HG02798 (cell line): ENCODE measurements around the gene SFMBT2.
"Not testable (repeated sequence)": the region's sequence is repeated elsewhere in the genome, so short reads cannot be mapped to it uniquely, and the experiment has no call there.

Experiments
- ATAC-seq: cut with Tn5 transposase; IDR thresholded peaks from one replicate; pipeline ENCODE4 v1.9.1; 2021; ENCODE audit warnings: mild to moderate bottlenecking; ENCODE audit not compliant: unreplicated experiment, poor library complexity

Gene SFMBT2

DNA sequence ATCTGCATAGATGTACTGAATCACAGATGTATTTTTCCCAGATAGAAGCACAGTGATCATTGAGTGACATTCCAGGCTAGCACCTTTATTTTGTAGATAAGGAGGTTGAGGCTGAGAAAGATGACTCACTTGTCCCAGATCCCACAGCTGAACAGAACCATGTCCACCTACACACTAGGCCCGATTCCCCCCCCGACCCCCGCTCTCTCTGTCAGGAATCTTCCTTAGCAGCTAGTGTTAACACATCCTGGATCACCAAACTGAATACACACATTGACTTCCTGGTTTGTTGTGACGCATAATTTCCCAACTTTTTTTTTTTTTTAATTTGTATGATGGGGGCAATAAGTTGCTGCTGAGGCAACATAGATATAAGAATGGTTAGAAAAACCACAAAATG, 5.2 kb downstream of the SFMBT2 start:
- ATAC-seq: no peak

- no peak for ATAC-seq
Measured at GRCh38 chr10:7403620-7404019, 7.2 kb downstream of the SFMBT2 start.

GRCh38 chr10:7401782-7402181, 9.1 kb downstream of the SFMBT2 start:
- ATAC-seq: no peak

GRCh38 chr10:7401156-7401555, 9.7 kb downstream of the SFMBT2 start:
- no peak for ATAC-seq

- ATAC-seq: no peak
Measured at GRCh38 chr10:7400068-7400715, 10.6 kb downstream of the SFMBT2 start.

GRCh38 chr10:7399533-7399932, 11.3 kb downstream of the SFMBT2 start:
- no peak for ATAC-seq

DNA sequence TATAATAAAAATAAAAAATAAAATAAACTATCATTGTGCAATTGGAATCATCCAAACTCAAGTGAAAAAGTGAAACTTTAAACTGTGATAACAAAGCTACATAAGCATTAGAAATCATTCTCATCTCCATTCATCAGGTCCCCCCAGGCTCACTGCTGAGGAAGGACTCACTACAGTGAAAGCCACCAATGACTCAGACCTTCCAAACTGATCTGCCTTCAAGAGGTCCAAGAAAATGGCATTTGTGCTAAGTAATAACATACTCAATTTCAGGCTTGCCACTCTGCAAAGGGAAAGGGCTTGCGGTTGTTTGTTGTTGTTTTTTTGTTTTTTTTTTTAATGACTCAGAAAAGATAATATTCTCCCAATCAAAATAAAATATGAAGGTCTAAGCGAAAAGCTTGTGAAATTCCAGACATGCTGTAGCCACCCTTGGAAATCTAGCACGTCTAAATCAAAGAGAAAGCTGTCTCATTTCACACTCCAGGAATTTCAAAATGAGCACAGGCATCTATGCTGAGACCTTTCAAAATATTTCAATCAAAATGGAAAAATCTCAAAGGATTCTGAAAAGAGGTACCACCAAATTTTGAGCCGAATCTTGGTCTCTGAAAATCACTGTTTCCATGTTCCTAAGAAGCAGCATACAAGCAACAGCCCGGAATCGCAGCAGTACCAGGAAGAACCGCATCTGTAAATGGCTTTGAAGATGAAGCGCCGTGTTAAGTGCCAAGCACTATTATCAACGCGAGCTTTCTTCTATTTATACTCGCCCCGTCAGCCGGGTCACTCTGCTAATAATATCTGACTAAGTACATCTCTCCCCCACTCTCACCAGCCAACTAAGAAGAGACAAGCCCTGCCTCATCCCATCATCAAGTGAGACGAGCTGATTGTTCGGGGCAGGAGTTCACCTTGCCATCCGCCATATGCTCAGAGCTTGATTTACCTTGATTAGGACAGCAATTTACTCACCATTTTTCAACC, 13.5 kb downstream of the SFMBT2 start:
- ATAC-seq: no peak

DNA sequence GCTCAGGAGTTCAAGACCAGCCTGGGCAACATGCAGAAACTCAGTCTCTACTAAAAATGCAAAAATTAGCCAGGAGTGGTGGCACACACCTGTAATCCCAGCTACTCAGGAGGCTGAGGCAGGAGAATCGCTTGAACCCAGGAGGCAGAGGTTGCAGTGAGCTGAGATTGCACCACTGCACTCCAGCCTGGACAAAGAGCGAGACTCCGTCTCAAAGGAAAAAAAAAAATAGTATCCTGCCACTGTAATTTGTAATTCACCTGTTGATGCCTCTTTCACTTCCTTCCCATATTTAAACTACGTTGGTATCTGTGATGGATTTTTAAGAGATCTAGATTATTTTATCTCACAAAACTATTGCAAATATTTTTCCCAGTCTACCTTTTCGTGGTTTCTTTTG, 18.5 kb downstream of the SFMBT2 start:
- not testable (repeated sequence) for ATAC-seq

DNA sequence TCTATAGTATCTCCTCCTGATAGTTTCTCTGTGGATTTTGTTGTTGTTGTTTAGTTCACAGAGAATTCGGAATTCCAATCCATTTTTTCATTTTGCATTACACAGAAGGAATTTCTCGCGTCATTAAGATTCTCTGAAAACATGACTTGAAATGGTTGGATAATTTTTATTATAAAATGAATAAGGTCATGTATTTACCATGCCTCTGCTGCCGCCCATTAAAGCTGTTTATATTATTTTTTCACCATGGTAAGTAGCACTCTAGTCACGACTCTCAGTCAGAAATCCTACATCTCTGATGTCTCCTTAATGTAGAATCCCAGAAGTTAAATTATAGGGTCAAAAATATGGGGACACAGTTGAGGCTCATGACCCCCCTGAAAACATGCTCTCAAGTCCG, 19.1 kb downstream of the SFMBT2 start:
- ATAC-seq: no peak

- not testable (repeated sequence) for ATAC-seq
Measured at GRCh38 chr10:7390689-7391110, 20.1 kb downstream of the SFMBT2 start.

DNA sequence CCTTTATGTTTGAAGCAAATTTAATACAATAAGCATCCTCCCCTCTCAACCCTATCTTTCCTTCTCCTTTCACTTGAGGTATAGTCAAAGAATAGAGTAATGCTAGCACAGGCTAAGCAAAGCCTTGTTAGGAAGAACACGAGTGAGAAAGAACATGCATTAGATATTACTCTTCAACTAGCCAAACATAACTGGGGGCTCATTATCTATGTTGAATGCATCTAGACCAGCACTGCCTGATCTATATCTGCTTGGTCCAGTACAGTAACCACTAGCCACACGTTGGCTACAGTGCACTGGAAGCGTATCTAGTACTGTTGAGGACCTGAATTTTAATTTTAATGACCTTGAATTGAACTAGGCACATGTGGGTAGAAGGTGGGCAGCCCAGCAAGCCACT, 21.0 kb downstream of the SFMBT2 start:
- no peak for ATAC-seq

DNA sequence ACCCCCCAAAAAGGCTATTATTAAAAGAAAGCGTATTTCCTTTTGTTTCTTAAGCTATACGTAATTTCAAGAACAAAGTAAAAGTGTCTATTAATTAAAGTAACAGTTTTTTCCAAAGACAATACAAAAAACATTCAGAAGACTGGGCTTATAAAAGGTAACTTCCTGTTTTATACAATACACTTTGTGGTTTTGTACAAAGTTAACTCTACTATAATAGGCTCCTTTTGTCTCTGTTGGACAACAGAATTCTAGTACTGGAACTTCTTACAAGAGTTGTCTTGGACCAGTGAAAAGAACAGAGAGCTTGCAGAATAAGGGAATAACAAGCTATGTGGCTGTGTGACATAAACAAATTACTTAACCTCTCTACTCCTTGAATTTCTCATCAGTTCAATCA, 21.5 kb downstream of the SFMBT2 start:
- ATAC-seq: no peak

GRCh38 chr10:7388602-7389001, 22.2 kb downstream of the SFMBT2 start:
- ATAC-seq: no peak

DNA sequence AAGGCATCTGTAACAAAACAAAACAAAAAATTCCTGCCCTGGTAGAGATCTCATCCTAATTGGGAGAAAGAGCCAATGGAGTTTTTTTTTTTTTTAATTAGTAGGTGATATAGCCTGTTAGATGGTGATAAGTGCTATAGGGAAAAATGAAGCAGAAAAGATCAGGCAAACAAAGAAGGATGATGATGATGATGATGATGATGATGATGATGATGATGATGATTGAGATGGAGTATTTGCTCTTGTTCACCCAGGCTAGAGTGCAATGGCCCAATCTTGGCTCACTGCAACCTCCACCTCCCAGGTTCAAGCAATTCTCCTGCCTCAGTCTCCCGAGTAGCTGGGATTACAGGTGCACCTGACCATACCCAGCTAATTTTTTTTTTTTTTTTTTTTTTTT, 22.7 kb downstream of the SFMBT2 start:
- not testable (repeated sequence) for ATAC-seq

DNA sequence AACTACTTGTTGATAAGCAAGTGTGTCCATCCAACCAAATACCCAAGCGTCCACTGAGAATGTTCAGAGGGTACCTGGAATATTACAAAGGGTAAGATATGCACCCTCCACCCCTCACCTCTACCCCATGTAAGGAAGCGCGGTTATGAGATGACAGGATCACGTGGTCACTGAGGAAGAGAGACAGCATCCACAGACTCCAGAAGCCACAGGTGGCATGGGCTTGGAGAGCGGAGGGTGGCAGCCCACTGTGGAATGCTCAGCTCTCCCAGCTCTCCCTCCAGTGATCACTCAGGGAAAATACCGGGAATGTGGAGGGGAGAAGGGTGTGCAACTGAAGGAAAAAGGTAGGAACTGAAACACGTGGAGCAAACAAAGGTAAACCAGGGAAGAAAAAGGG, 25.7 kb downstream of the SFMBT2 start:
- no peak for ATAC-seq

GRCh38 chr10:7383442-7383841, 27.4 kb downstream of the SFMBT2 start:
- no peak for ATAC-seq

- ATAC-seq: no peak
Measured at GRCh38 chr10:7380704-7381241, 30.1 kb downstream of the SFMBT2 start.

GRCh38 chr10:7378602-7379403, 32.0 kb downstream of the SFMBT2 start:
- no peak for ATAC-seq

DNA sequence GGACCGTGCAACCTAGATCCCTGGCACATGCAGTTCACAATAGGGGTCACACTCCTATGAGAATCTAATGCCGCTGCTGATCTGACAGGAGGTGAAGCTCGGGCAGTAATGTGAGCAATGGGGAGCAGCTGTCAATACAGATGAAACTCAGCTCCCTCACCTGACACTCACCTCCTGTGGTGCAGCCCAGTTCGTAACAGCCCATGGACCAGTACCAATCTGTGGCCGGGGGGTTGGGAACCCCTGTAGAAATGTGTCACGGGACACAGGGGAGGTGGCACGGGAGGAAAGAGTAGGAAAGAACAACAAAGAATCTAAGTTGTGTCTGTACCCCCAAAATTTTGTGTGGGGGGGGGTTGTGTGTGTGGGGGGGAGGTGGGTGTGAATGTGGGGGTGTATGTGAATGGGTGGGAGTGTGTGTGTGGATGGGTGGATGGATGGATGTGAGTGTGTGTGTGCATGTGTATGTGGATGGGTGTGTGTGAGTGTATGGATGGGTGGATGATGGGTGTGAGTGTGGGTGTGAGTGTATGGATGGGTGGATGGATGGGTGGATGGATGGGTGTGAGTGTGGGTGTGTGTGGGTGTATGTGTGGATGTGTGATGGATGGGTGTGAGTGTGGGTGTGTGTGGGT, 33.1 kb downstream of the SFMBT2 start:
- ATAC-seq: no peak

DNA sequence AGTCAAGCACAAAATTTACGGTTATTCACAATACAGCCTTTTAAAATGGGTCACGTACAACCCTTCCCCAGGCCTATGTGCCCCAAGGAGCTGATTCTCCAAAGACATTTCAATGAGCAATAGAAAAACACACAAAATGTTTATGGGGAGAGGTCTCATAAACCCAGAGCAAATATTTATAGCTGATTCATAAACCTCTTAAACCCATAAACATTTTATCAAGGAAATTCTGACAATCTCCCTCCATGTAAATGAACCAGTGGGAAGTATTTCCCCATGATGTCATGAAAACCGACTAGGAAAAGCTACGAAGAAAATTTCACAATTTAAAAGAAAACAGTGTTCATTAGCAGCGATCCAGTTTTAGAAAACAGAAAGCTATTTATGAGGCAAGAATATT, 36.0 kb downstream of the SFMBT2 start:
- ATAC-seq: no peak
